ENCODE data around the gene ADNP. TPM values are rescaled to one million over a fixed set of nuclear protein-coding genes. Genes with fewer than 3 reads are reported as not detected.

ADNP gene
- total and polyA plus RNA-seq, 2 of the 4 experiments (the other 2 are of a cell fraction): 23.3 to 24.8 TPM

GRCh38 chr20:50859161-50859560 is 72.1 kb downstream of the ADNP start:
- peak overlapping the region; percentile 44 for H2AFZ ChIP-seq (replicated peaks; ENCODE audit: low read length, poor library complexity)
- ChIA-PET POLR2A (ENCODE audit: unreplicated experiment) (no interaction called here), CTCF (interaction anchor here (0.6 kb wide), 2 partner anchors 63 to 69 kb away, joined by 3 to 5 read pairs; no protein-coding TSS in a partner anchor)
- H3K4ac ChIP-seq (ENCODE audit: low read depth, low read length): no peak overlapping the region
- H3K4me3 ChIP-seq (ENCODE audit: insufficient read depth, low read depth, low read length): no peak overlapping the region
- no peak overlapping the region for H3K27ac ChIP-seq (ENCODE audit: insufficient read depth, low read length)
- H2BK5ac ChIP-seq (ENCODE audit: low read depth, low read length, poor library complexity, severe bottlenecking): no peak overlapping the region
- 0 out of 2 replicates have a peak, but pooled peaks cover 6% of the 10 kb centered on the region for H3K9me1 ChIP-seq (ENCODE audit: insufficient read depth, low read length)
- dilution Hi-C loops (cut with HindIII; ENCODE audit: low sequenced_read_pairs, unreplicated experiment): no loop called here
- DNase-seq (no peak), ATAC-seq (ENCODE audit: low read depth) (no peak)
- 0 out of 2 replicates have a peak, but pooled peaks cover 7% of the 10 kb centered on the region for H4K20me1 ChIP-seq (ENCODE audit: insufficient read depth, low read length)
- H3K14ac ChIP-seq (replicated peaks; ENCODE audit: low read depth, low read length): no peak overlapping the region
- H2BK120ac ChIP-seq (ENCODE audit: low read depth, low read length): no peak overlapping the region
- H4K91ac ChIP-seq (ENCODE audit: insufficient read depth, low read depth, low read length): no peak overlapping the region
- no peak overlapping the region for H2AK9ac ChIP-seq (replicated peaks; ENCODE audit: low read depth, low read length, poor library complexity)
- in situ Hi-C loops (cut with MboI; ENCODE audit: low sequenced_read_pairs): no loop called here
- no peaks in the 10 kb centered on the region for H3K27me3 ChIP-seq (ENCODE audit: control insufficient read depth, insufficient read depth, low read length)
- H3K9ac ChIP-seq (ENCODE audit: low read depth, low read length): no peak overlapping the region
- H3K79me1 ChIP-seq (ENCODE audit: low read depth in 1 of 2, low read length in 2 of 2): peaks cover 0 to 5% of the 10 kb centered on the region in 2 experiments; a peak in 2 of 4 replicates
- H3K56ac ChIP-seq (ENCODE audit: extremely low read depth, insufficient read depth, low read length): no peak overlapping the region
- H2BK15ac ChIP-seq (ENCODE audit: low read depth, low read length): no peak overlapping the region
- no peak overlapping the region for H4K5ac ChIP-seq (ENCODE audit: low read depth, low read length)
- no peak overlapping the region for H3K4me2 ChIP-seq (ENCODE audit: low read depth, low read length)
- no peak overlapping the region for H3K23ac ChIP-seq (ENCODE audit: low read depth, low read length)
- H3K18ac ChIP-seq (ENCODE audit: low read depth, low read length): no peak overlapping the region
- H2BK20ac ChIP-seq (ENCODE audit: low read depth, low read length): no peak overlapping the region
- no peak overlapping the region for H4K8ac ChIP-seq (ENCODE audit: low read depth in 2 of 2, low read length in 2 of 2)
- WGBS, 2 experiments (ENCODE audit: extremely low coverage in 2 of 2, insufficient read length in 1 of 2): 95% methylated on average over 4 of the region's 10 CpGs; no CpG with 5 or more reads in 1 of the 2 experiments
- H3K9me3 ChIP-seq (ENCODE audit: control insufficient read depth, insufficient read depth, low read length): no peaks in the 10 kb centered on the region
- H3K4me1 ChIP-seq (ENCODE audit: control insufficient read depth, insufficient read depth, low read length): peaks cover 5% of the 10 kb centered on the region; the same call in 1 of the 2 replicates
- intact Hi-C loops (cut with micrococcal nuclease): no loop called here
- BruUV-seq (replicated peaks): no TSS peak
- no peaks in the 10 kb centered on the region for H3K36me3 ChIP-seq (ENCODE audit: control insufficient read depth, insufficient read depth, low read length)
- no peak overlapping the region for H2AK5ac ChIP-seq (ENCODE audit: low read depth, low read length)
- TF ChIP-seq RFX5 (IDR thresholded peaks at IDR 0.05; ENCODE audit: low read depth, low read length): no peak
- TF ChIP-seq CHD1 (IDR thresholded peaks at IDR 0.05; ENCODE audit: low read depth, low read length): no peak
- no peak for TF ChIP-seq MXI1 (IDR thresholded peaks at IDR 0.05; ENCODE audit: borderline replicate concordance, low read depth, low read length)
- TF ChIP-seq FOS (IDR thresholded peaks at IDR 0.05; ENCODE audit: low read depth, low read length): no peak
- TF ChIP-seq CTCF (conservative IDR thresholded peaks at IDR 0.05; ENCODE audit: low read depth, low read length): no peak
- TF ChIP-seq SMC3 (IDR thresholded peaks at IDR 0.05; ENCODE audit: low read depth, low read length): no peak
- no peak for TF ChIP-seq NFE2L2 (IDR thresholded peaks at IDR 0.05; ENCODE audit: low read depth, low read length)
- TF ChIP-seq MAFK (IDR thresholded peaks at IDR 0.05; ENCODE audit: low read depth, low read length): no peak
- TF ChIP-seq USF2 (IDR thresholded peaks at IDR 0.05; ENCODE audit: low read depth, low read length): no peak
- no peak for TF ChIP-seq BHLHE40 (IDR thresholded peaks at IDR 0.05; ENCODE audit: low read depth, low read length)
- TF ChIP-seq MAZ (IDR thresholded peaks at IDR 0.05; ENCODE audit: borderline replicate concordance, low read depth, low read length): no peak
- no peak for TF ChIP-seq CEBPB (IDR thresholded peaks at IDR 0.05; ENCODE audit: low read depth, low read length)
- no peak for TF ChIP-seq ELK1 (IDR thresholded peaks at IDR 0.05; ENCODE audit: borderline replicate concordance, low read depth, low read length)
- no peak for TF ChIP-seq RAD21 (IDR thresholded peaks at IDR 0.05; ENCODE audit: low read length)
- TF ChIP-seq RCOR1 (IDR thresholded peaks at IDR 0.05; ENCODE audit: insufficient replicate concordance, low read length): no peak
- TF ChIP-seq POLR2A (IDR thresholded peaks at IDR 0.05; ENCODE audit: low read depth, low read length): no peak

Measured in IMR-90 (cell line).